Measurements from ENCODE around the gene GTF2IRD1.
"Not testable (repeated sequence)": the region's sequence is repeated elsewhere in the genome, so short reads cannot be mapped to it uniquely, and the experiment has no call there.

Gene GTF2IRD1

DNA sequence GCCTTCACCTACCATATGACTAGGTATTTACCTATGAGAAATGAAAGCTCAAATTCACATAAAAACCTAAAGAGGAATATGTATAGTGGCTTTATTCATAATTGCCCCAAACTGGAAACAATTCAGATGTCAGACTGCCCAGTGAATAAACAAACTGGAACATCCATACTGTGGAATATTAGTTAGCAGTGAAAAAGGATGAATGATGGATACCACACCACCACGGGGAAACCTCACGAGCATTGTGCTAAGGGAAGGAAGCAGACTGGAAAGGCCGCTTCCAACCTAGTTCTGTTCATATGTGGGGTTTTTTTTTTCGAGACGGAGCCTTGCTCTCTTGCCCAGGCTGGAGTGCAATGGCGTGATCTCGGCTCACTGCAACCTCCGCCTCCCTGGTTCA, 16.8 kb downstream of the GTF2IRD1 start:
- no peak for ATAC-seq
- no peak for DNase-seq

DNA sequence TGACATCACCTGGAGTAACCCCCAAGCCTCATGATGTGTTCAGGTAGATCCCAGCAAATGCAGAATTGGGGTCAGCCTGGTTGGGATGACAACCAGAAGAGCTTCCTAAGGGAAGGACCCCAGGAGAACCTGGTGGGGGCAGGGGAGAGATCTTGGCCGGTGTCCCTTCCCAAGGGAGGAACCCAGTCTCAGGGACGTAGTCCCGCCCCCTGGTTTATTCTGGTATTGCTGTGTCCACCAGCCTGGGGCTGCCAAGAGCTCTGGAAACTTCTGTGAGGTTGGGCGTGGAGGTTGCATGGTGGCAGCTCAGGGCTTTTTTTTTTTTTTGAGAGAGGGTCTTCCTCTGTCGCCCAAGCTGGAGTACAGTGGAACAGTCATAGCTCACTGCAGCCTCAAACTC, 19.4 kb downstream of the GTF2IRD1 start:
- DNase-seq (no peak), ATAC-seq (no peak)

DNA sequence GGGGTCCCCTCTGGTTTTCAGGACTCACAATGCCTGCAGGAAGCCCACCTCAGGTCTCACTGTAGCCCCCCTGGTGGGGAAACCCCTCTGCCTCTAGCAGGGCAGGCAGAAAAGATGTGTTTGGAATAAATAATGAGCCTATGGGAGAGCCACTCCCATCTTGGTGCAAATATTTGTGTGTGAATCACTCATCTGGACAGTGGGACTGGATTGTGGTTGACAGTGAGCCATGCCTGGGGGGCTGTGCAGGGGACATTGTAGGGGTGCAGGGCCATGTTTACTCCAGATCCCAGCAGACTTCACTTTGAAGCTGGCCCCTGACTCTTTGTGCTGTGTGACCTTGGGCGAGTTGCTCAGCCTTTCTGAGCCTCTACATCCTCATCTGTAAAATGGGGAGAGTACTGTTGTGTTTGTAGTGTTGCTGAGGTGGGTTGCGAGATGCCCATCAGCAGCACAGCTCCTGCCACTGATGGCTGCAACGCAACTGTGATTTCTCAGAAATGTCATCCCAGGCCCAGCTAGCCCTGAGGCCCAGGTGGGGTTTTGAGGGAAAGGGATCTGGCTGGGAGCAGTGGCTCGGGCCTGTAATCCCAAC, 20.7 kb downstream of the GTF2IRD1 start:
- DNase-seq: no peak
- ATAC-seq: no peak

DNA sequence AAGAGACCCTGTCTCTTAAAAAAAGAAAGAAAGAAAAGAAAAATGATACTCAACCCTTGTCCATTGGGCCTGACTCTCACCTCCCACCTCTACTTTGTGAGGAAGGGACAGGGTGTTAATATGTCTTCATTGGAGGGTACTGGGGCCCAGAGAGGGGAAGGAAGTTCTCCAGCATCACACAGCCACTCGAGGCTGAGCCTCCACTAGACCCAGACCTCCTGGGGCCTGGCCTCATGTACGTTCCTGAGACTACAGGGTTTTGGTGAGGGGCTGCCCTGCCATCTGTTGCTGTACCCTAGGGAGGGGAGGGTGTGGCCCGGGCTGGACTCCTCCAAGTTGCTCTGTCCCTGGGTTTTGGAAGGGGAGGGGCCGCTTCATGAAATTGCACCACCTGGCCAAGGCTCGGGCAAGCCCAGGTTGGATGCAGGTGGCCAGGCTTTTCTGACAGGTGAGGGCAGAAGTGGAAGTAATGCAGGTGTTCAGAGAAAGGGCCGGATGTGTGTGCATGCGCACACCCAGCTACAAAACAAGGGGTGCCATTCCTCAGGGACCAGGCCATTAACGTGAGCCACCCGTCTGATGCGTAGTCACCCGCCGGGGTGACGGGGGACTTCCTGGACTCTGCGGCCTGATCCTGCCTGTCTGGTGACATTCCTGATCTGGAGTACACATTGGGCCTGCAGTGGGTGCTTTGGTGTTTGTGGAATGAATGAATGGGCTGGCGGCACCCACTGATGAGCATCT, 21.7 kb downstream of the GTF2IRD1 start:
- ATAC-seq (no peak), DNase-seq (no peak)

DNA sequence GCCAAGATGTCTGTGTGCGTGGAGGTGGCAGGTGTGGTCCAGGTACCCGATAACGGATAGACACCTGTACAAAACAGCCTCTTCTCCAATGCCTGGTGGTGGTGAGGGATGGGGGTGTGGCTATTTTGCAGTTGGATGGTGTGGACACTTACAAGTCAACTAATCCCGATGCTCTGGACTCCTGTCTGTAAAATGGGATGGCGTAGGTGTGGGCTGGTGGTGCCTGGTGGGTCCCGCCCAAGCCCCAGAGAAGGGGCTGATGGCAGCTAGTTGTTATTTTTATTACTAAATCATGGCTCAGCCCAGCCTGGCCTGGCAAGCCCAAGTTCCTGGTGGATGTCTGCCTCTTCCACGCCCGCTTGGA, 22.3 kb downstream of the GTF2IRD1 start:
- no peak for DNase-seq
- no peak for ATAC-seq

DNA sequence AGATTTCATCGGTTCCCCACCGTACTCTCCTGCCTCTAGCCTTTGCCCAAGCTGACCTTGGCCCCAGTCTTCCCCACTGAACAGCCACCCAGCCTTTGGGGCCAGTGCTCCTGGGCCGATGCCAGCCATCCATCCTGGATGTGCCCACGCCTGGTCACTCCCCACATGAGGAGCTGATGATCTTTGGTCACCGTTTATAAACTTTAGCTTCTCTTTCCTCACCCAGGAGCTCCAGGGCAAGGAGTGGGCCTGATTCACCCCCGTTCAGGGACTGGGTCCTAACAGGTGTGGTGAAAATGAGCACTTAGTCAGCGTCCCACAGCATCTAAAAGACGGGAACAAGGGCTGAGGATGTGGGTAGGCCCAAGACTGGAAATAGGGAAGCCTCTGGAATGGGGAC, 22.9 kb downstream of the GTF2IRD1 start:
- DNase-seq (no peak), ATAC-seq (no peak)

DNA sequence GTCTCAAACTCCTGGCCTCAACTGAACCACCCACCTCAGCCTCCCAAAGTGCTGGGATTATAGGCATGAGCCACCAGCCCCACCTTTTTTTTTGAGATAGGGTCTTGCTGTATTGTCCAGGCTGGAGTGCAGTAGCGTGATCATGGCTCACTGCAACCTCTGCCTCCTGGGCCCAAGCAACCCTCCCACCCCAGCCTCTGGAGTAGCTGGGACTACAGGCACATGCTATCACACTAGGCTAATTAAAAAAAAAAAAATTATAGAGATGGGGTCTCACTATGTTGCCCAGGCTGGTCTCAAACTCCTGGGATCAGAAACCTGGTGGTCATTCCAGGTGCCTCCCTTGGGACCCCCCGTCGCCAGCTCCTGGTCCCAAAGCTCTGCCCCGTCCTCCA, 25.0 kb downstream of the GTF2IRD1 start:
- no peak for ATAC-seq

DNA sequence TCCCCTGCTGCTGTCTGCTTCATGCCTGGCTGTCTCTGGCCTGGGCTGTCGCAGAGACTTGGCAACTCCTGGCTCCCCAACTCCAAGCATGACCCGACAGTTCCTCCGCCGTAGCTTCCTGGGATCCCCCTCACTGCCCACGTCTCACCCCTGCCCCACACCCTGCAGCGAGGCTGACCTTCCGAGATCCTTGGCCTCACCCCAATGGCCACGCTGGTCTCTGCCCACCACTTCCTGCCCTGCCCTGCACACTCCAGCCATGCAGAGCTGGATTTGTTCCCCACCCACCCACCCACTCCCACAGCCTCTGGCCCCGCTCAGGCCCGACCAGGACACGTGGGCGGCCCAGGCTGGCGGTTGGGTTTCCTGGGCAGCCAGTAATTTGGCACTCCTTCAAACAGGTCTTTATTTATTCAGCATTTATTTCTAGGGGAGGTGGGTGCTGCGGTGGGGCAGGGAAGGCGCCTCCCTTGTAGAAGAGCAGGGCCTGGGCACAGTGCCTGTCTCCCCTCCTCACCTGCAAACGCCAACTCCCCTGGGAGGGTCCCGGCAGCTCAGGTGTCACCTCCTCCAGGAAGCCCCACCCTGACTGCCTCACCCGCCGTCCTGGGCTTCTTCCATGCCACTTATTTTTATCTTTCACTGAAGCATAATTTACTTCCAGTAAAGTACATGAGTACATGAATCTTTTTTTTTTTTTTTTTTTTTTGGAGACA, 25.5 kb downstream of the GTF2IRD1 start:
- no peak for DNase-seq
- ATAC-seq: no peak

More for the DNA sequence above, 25.0 kb downstream of the GTF2IRD1 start:
- no peak for DNase-seq

DNA sequence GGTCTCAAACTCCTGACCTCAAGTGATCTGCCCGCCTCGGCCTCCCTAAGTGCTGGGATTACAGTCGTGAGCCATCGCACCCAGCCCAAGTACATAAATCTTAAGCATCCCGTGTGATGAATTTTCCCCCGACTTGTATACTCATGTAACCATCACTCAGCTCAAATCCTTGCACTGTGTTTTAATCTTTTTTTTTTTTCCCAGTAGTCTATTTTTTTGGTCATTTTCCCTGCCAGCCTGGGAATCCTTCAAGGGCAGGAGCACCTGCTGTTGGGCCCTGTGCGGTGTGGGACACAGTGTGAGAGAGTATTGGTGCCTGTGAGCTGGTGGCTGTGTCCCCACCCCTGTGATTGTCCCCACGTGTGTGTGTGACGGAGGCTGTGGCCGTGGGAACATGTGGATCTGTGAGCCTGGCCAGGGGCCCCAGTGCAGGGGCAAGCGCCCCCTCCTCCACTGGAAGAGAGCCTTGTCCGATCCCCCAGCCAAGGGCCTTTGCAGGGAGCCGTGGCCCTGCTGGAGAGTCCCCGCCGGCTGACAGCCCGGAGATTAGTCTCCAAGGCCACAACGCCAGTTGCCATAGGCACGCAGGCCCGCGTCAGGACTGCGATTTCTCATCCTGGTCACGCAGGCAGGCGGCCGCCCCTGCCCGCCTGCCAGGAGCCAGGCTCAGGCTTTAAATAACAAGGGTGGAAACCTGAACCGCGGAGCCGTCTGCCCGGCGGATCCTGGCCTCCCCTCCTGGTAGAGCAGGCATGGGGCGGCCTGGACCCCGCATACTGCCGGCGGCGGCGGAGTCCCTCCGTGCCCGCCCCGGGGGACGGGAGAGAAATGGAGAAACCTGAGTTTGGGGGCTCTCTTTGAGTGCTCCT, 26.5 kb downstream of the GTF2IRD1 start:
- ATAC-seq: peak; percentile 38

DNA sequence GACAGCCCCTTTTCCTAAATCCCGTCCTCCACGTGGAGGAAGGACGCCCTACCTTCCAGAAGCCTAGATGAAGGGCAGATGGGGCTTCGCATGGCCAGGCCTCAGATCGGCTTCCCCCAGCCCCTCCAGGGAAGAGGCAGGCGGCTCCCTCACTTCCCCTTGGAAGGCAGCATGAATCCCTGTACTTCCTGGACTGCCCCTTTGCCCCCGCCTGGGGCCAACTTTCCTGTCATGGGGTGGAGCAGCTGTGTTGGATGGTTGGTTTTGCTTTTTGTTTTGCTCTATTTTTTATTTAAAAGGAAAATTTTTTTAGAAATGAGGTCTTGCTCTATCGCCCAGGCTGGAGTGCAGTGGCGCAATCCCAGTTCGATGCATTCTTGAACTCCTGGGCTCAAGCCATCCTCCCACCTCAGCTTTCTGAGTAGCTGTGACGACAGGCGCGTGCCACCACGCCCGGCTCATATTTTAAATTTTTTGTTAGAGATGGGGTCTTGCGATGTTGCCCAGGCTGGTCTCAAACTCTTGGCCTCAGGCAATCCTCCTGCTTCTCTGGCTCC, 27.2 kb downstream of the GTF2IRD1 start:
- no peak for DNase-seq
- ATAC-seq: no peak

More for the DNA sequence above, 26.5 kb downstream of the GTF2IRD1 start:
- no peak for DNase-seq

DNA sequence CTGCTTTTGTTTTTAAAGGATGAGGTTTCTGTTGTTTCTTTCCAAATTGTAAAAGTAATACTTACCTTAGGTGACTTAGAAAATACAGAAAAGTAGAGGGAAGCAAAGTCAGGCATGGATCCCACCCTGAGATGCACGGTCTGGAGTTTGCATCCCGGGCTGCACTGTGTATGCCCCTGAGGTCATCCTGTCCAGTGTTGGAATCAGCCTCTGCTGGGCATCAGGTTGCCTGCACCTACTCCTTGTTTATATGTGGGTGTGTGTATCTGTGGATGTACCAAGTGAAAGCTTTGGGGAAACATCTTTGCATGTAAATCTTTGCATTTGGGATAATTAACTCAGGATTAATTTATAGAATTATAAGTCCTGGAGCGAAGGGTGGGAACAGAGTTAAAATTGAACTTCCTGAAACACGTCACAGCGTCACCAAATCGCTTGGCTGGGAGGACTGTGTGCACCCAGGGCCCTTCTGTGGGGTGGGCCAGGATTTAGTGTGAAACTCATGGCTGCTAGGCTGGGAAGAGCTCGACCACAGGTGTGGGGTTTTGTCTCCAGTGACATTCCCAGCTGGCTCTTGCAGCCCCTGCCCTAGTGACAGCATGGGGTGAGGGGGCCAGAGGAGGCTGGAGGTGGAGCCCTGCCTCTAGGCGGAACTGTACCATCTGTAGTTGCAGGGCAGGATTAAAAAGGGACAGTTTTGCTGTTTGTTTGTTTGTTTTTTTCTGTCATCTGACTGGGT, 27.9 kb downstream of the GTF2IRD1 start:
- DNase-seq (no peak), ATAC-seq (no peak)

DNA sequence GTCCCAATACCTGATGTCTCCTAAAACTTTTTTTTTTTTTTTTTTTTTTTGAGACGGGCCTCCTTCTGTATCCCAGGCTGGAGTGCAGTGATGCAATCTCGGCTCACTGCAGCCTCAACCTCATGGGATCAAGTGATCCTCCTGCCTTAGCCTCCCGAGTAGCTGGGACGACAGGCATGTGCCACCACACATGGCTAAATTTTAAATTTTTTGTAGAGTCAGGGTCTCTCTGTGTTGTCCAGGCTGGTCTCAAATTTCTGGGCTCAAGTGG, 28.4 kb downstream of the GTF2IRD1 start:
- DNase-seq: no peak
- ATAC-seq: no peak

DNA sequence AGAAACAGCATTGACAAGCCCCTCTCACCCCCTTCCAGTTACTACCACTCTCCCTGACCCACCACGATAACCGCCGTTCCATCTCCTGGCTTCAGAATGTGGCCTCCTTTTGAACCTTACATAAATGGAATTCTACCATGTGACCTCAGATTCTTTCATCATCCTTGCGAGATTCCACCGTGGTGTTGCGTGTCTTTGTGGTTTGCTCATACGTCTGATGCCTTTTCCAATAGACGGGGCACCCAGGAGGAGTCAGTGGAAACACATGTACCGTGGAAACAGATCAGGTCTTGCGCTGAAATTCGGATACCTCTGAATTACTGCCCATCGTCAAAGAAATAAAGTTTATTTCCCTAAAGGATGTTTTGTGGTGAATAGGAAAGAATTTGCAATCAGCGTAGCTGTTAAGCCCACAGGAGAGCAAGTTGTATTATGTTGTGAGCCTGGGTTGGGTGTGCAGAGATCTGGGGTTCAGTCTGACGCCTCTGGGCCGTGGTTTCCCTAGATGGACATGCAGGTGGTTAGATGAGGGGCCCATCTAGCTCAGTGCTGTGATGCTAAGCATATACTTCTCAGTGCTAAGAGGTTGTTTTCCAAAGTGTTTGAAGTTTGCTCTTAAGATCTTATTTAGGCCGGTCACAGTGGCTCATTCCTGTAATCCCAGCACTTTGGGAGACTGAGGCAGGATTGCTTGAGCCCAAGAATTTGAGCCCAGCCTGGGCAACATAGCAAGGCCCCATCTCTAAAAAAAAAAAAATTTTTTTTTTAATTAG, 29.1 kb downstream of the GTF2IRD1 start:
- no peak for ATAC-seq

DNA sequence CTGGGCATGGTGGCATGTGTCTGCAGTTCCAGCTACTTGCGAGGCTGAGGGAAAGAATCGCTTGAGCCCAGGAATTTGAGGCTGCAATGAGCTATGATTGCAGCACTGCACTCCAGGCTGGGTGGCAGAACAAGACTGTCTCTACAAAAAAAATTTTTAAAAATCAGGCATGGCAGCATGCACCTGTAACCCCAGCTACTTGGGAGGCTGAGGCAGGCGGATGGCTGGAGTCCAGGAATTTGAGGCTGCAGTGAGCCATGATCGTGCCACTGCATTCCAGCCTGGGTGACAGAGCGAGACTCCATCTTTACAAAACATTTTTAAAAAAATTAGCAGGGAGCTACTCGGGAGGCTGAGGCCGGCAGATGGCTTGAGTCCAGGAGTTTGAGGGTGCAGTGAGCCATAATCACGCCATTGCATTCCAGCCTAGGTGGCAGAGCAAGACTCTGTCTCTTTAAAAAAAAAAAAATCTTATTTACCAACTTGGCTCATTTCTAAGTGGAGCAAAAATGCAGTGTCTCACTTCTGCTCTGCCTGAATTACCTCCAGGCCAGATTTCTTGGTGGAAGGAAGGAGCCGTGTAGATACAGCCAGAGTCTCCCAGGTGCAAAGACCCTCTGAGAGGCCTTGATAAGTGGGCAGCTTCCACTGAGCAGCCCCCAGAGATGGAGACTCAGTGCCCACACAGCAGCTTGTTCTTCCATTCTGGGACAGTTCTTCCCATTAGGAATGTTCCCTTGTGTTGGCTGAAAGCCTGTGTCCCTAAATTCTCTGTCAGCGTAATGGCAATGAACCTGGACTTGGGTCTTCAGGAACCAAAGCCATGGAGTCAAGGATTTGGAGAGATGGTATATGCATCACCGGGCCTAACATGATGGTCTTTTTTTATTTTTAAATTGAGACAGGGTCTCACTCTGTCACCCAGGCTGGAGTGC, 30.0 kb downstream of the GTF2IRD1 start:
- no peak for DNase-seq
- no peak for ATAC-seq

More for the DNA sequence above, 29.1 kb downstream of the GTF2IRD1 start:
- DNase-seq: no peak

DNA sequence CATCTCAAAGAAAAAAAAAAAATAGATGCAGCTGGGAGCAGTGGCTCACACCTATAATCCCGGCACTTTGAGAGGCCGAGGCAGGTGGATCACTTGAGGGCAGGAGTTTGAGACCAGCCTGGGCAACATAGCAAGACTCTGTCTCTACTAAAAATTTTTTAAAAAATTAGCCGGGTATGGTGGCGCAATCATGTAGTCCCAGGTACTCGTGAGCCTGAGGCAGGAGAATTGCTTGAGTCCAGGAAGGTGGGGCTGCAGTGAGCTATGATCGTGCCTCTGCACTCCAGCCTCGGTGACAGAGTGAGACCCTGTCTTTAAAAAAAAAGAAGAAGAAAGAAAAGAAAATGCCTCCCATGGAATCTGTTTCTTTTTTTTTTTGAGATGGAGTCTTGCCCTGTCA, 31.9 kb downstream of the GTF2IRD1 start:
- ATAC-seq: no peak
- no peak for DNase-seq

DNA sequence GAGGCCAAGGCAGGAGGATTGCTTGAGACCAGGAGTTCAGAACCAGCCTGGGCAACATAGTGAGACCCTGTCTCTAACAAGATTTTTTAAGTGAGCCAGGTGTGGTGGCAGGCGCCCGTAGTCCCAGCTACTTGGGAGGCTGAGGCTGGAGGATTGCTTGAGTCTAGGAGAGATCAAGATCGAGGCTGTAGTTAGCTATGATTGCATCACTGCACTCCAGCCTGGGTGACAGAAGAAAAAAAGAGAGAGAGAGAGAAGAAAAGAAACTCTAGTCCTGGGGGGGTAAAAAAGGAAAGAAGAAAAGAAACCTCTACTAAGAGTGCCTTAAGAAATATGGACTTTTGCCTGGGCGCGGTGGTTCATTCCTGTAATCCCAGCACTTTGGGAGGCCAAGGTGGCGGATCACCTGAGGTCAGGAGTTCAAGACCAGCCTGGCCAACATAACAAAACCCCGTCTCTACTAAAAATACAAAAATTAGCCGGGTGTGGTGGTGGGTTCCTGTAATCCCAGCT, 34.9 kb downstream of the GTF2IRD1 start:
- not testable (repeated sequence) for ATAC-seq, DNase-seq

DNA sequence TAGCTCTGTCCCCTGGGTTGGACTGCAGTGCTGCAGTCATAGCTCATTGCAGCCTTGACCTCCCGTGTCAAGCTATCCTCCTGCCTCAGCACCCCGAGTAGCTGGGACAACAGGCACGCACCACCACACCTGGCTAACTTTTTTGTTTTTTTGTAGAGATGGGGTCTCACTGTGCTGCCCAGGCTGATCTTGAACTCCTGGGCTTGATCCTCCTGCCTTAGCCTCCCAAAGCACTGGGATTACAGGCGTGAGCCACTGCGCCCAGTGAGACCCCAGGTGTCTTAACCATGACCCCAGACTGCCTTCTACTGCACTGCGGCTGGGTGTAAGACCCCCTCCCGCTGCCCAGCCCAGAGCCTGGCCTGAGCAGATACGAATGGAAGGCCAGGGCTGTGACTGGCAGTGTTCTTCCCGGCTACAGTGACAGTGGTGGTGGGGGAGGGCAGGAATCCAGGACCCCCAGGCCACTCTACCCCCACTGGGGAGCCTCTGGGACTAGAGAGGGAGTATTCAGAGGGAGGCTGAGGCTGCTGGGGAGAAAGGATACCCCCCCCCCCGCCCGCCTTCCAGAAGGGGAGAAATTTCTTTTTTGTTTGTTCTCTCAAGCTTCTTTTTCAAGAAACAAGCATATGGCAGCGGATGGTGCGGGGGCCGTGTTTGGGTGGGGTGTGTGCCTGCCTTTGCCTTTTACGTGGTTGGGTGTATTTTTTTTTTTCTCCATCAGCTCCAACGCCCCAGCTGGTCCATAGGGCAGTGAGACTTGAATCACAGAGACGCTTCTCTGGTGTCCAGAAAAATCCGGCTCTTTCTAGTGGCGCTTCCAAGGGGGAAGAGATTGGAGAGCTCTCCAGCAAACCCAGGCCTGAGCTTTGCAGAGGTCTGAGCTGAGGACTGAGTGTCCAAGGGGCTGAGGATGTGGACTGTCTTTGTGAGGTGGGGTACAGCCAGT, 36.6 kb downstream of the GTF2IRD1 start:
- DNase-seq: no peak

DNA sequence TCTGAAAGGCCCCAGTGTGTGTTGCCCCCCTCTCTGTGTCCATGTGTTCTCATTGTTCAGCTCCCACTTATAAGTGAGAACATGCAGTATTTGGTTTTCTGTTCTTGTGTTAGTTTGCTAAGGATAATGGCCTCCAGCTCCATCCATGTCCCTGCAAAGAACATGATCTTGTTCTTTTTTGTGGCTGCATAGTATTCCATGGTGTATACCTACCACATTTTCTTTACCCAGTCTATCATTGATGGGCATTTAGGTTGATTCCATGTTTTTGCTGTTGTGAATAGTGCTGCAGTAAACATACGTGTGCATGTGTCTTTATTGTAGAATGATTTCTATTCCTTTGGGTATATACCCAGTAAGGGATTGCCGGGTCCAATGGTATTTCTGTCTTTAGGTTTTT, 37.8 kb downstream of the GTF2IRD1 start:
- DNase-seq, ATAC-seq: not testable (repeated sequence)

More for the DNA sequence above, 36.6 kb downstream of the GTF2IRD1 start:
- no peak for ATAC-seq
